Smooth muscle cell (in vitro differentiated cells): ENCODE data around the gene PRRG2. TPM values are rescaled to one million over a fixed set of nuclear protein-coding genes. Genes with fewer than 3 reads are reported as not detected.

Source experiments
- DNase-seq: peaks from one replicate; lab custom pipeline; 2025; ENCODE audit not compliant: unreplicated experiment; lab: John Stamatoyannopoulos, UW
- H2AFZ ChIP-seq: fragments of 200-600 bp; sonication (generic); 2 replicates; pipeline ENCODE4 v1.6.0; 2016; ENCODE audit warnings: antibody characterized with exemption, low read depth, mild to moderate bottlenecking
- H3F3A ChIP-seq: fragments of 200-600 bp; sonication (generic); 2 replicates; pipeline ENCODE4 v1.6.0; 2017; ENCODE audit warnings: antibody characterized with exemption, low read depth
- H3K27ac ChIP-seq: fragments of 200-600 bp; sonication (generic); 2 replicates; pipeline ENCODE4 v1.5.1; 2016; ENCODE audit warnings: low read depth, mild to moderate bottlenecking
- H3K27me3 ChIP-seq: fragments of 200-600 bp; sonication (generic); 2 replicates; pipeline ENCODE4 v1.6.1; 2016; ENCODE audit warnings: low read depth, mild to moderate bottlenecking
- H3K36me3 ChIP-seq: fragments of 200-600 bp; sonication (generic); 2 replicates; pipeline ENCODE4 v1.5.1; 2016; ENCODE audit warnings: low read depth
- H3K4me1 ChIP-seq: fragments of 200-600 bp; sonication (generic); 2 replicates; pipeline ENCODE4 v1.5.1; 2016; ENCODE audit warnings: low read depth
- H3K4me2 ChIP-seq: fragments of 200-600 bp; sonication (generic); 2 replicates; pipeline ENCODE4 v1.6.0; 2016; ENCODE audit warnings: mild to moderate bottlenecking
- H3K4me3 ChIP-seq: fragments of 200-600 bp; sonication (generic); 2 replicates; pipeline ENCODE4 v1.5.1; 2016; ENCODE audit warnings: mild to moderate bottlenecking
- H3K79me2 ChIP-seq: fragments of 200-600 bp; sonication (generic); 2 replicates; pipeline ENCODE4 v1.6.0; 2016; ENCODE audit warnings: low read depth, mild to moderate bottlenecking
- H3K9ac ChIP-seq: fragments of 200-600 bp; sonication (generic); 2 replicates; pipeline ENCODE4 v1.6.0; 2016; ENCODE audit warnings: low read depth
- H3K9me3 ChIP-seq: fragments of 200-600 bp; sonication (generic); replicated peaks from 2 replicates; pipeline ENCODE4 v1.5.1; 2016; ENCODE audit warnings: low read depth
- H4K20me1 ChIP-seq: fragments of 200-600 bp; sonication (generic); 2 replicates; pipeline ENCODE4 v1.6.0; 2016; ENCODE audit warnings: low read depth
- CTCF ChIP-seq: fragments of 200-600 bp; sonication (generic); IDR thresholded peaks from 2 replicates; pipeline ENCODE4 v1.5.1; 2017; ENCODE audit warnings: borderline replicate concordance, mild to moderate bottlenecking, antibody characterized with exemption; ENCODE audit not compliant: insufficient read depth, poor library complexity, severe bottlenecking
- WGBS: methylation state at CpG from one replicate; pipeline ENCODE4 v1.1.7; 2016; ENCODE audit warnings: low lambda C conversion rate; 5-methylcytosine and 5-hydroxymethylcytosine counted together
- polyA plus RNA-seq: library from polyadenylated mRNA; unstranded; fragments of >200 nt; fragmentation: Nextera tagmentation; extraction: Ambion mirVana; gene quantifications from 2 replicates; pipeline ENCODE4 v1.2.1, GENCODE V29; 2016
- total RNA-seq: library from RNA; depleted of rRNA; stranded (reverse); fragments of >200 nt; gene quantifications from 2 replicates; pipeline ENCODE4 v1.2.3, GENCODE V29; 2014

The PRRG2 gene
- total and polyA plus RNA-seq, 2 experiments from 2014 or later: 0.24 to 13.5 TPM

GRCh38 chr19:49624967-49625910 lies 44.1 kb downstream of the PRRG2 start:
- Histone ChIP-seq H3K36me3 (no peaks in the 10 kb centered on the region), H3F3A (peaks cover 7% of the 10 kb centered on the region), H3K27me3 (no peaks in the 10 kb centered on the region), H3K27ac (no peak overlapping the region), H4K20me1 (peaks cover 4% of the 10 kb centered on the region), H3K9me3 (no peaks in the 10 kb centered on the region), H3K4me2 (no peak overlapping the region), H3K4me3 (no peak overlapping the region), H3K4me1 (no peaks in the 10 kb centered on the region), H3K79me2 (no peaks in the 10 kb centered on the region), H2AFZ (no peak overlapping the region), H3K9ac (no peak overlapping the region)
- TF ChIP-seq CTCF: no peak
- WGBS: 99% methylated on average over 23 of the region's 27 CpGs
- DNase-seq: no peak

DNA sequence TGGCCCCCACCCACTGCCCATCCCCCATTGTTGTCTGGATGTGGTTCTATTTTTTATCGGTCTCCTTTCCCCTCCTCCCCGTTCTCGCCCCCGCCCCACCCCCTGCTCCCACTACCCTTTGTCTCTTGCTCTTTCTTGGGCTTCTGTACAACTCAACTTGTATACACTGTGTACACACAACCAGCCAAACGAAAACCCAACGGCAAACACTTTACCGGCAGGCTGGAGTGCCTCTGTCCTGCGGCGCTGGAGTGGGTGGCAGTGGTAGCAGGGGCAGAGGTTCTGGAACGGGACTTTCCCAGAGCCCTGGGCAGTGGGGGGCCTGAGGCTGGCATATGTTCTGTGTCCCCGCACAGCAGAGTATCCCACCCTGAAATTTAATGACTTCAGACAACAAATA lies 45.1 kb downstream of the PRRG2 start:
- Histone ChIP-seq H2AFZ (no peak overlapping the region), H3K9me3 (no peaks in the 10 kb centered on the region), H3K27me3 (no peaks in the 10 kb centered on the region), H3K9ac (no peak overlapping the region), H3K4me2 (no peak overlapping the region), H3K79me2 (no peaks in the 10 kb centered on the region), H3K27ac (no peak overlapping the region), H3F3A (peaks cover 7% of the 10 kb centered on the region), H3K4me1 (no peaks in the 10 kb centered on the region), H3K4me3 (no peak overlapping the region), H3K36me3 (no peaks in the 10 kb centered on the region), H4K20me1 (peaks cover 4% of the 10 kb centered on the region)
- TF ChIP-seq CTCF: no peak
- WGBS: 94% methylated on average over 7 of the region's 11 CpGs
- no peak for DNase-seq

- TF ChIP-seq CTCF: no peak
- no peak overlapping the region for H3K27ac ChIP-seq
- no peaks in the 10 kb centered on the region for H3K4me1 ChIP-seq
- H3K4me2 ChIP-seq: no peak overlapping the region
- no peak for DNase-seq
- H2AFZ ChIP-seq: no peak overlapping the region
- no peak overlapping the region for H3K9ac ChIP-seq
- no peaks in the 10 kb centered on the region for H3K79me2 ChIP-seq
- H4K20me1 ChIP-seq: peaks cover 1% of the 10 kb centered on the region
- no peaks in the 10 kb centered on the region for H3K36me3 ChIP-seq
- H3K4me3 ChIP-seq: no peak overlapping the region
- 98% methylated on average over 9 of the region's 9 CpGs for WGBS
- peaks cover 7% of the 10 kb centered on the region for H3F3A ChIP-seq
- no peaks in the 10 kb centered on the region for H3K9me3 ChIP-seq
- H3K27me3 ChIP-seq: no peaks in the 10 kb centered on the region
Observed at GRCh38 chr19:49629659-49630058, 48.5 kb downstream of the PRRG2 start.
